IMR-90 (cell line): Measurements from ENCODE around the gene CSNK2A2.

Experiments
- CEBPB ChIP-seq: IDR thresholded peaks from 2 replicates; pipeline ENCODE4 v1.6.1; 2012; ENCODE audit warnings: low read depth, low read length, improper control_type of control experiment
- CTCF ChIP-seq: conservative IDR thresholded peaks from 2 replicates; pipeline ENCODE4 v1.5.1; 2012; ENCODE audit warnings: mild to moderate bottlenecking, low read depth, low read length, improper control_type of control experiment
- MAFK ChIP-seq: IDR thresholded peaks from 2 replicates; pipeline ENCODE4 v1.6.1; 2012; ENCODE audit warnings: low read depth, low read length, improper control_type of control experiment
- MAZ ChIP-seq: IDR thresholded peaks from 2 replicates; pipeline ENCODE4 v1.6.1; 2012; ENCODE audit warnings: low read depth, mild to moderate bottlenecking, low read length, improper control_type of control experiment, moderate library complexity, borderline replicate concordance
- NFE2L2 ChIP-seq: fragments of 150-350 bp; IDR thresholded peaks from 2 replicates; pipeline ENCODE4 v1.6.1; 2016; ENCODE audit warnings: low read depth, mild to moderate bottlenecking, low read length
- POLR2A ChIP-seq: IDR thresholded peaks from 2 replicates; pipeline ENCODE4 v1.6.1; 2012; ENCODE audit warnings: mild to moderate bottlenecking, low read depth, low read length
- RAD21 ChIP-seq: IDR thresholded peaks from 2 replicates; pipeline ENCODE4 v1.6.1; 2012; ENCODE audit warnings: low read length, improper control_type of control experiment
- RCOR1 ChIP-seq: IDR thresholded peaks from 2 replicates; pipeline ENCODE4 v1.6.1; 2012; ENCODE audit warnings: mild to moderate bottlenecking, low read length, improper control_type of control experiment; ENCODE audit not compliant: insufficient replicate concordance
- RFX5 ChIP-seq: IDR thresholded peaks from 2 replicates; pipeline ENCODE4 v1.8.0; 2012; ENCODE audit warnings: low read depth, mild to moderate bottlenecking, low read length, moderate library complexity
- SMC3 ChIP-seq: fragments of 150-350 bp; IDR thresholded peaks from 2 replicates; pipeline ENCODE4 v1.6.1; 2016; ENCODE audit warnings: low read depth, mild to moderate bottlenecking, antibody characterized with exemption, low read length, moderate library complexity
- TF ChIP-seq, protein P1 (sequence below): fragments of 150-350 bp; IDR thresholded peaks from 2 replicates; pipeline ENCODE4 v1.6.1; 2017; ENCODE audit warnings: mild to moderate bottlenecking, antibody characterized with exemption, low read length, low read depth

DNA sequence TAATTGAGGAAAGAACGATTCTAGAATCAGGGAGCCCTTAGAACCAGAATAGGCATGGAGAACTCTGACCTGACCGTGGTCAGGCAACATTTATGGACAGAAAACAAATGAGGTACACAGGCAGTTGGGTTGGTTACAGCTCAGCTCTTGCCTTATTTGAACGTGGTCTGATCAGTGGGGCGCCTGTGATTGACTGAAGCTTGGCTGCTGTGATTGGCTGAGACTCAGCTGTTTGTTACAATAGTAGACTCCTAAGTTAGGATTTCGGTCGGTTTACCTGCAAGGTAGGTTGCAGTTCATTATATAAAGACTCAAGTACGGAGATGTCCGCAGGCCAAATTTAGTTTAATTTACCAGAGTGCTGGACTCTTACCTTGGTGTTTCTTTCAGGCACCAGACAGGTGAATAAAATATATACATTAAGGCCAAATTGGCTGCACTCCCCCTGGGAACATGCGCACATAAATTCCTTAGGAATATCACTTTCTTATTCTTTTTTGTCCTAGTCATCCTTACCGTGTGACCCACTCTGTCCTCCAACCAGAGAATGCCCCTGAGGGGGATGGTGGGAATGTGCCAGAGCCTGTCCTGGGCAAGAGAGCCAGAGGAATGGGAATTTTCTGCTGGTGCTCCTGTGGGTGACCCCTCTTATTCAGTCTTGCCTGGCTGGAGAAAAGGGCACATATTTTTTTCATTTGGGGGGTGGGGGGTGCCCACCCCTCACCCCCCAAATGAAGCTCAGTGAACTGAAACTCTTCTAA lies 7.5 kb upstream of the CSNK2A2 start:
- TF ChIP-seq POLR2A = no peak
- TF ChIP-seq, protein P1, sequence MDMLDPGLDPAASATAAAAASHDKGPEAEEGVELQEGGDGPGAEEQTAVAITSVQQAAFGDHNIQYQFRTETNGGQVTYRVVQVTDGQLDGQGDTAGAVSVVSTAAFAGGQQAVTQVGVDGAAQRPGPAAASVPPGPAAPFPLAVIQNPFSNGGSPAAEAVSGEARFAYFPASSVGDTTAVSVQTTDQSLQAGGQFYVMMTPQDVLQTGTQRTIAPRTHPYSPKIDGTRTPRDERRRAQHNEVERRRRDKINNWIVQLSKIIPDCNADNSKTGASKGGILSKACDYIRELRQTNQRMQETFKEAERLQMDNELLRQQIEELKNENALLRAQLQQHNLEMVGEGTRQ = no peak
- no peak for TF ChIP-seq CTCF
- TF ChIP-seq SMC3 = no peak
- no peak for TF ChIP-seq RCOR1
- no peak for TF ChIP-seq RFX5
- no peak for TF ChIP-seq MAZ
- no peak for TF ChIP-seq CEBPB
- TF ChIP-seq RAD21 = no peak
- TF ChIP-seq MAFK = no peak
- no peak for TF ChIP-seq NFE2L2
